ENCODE measurements around the gene FARP1.

FARP1 gene

DNA sequence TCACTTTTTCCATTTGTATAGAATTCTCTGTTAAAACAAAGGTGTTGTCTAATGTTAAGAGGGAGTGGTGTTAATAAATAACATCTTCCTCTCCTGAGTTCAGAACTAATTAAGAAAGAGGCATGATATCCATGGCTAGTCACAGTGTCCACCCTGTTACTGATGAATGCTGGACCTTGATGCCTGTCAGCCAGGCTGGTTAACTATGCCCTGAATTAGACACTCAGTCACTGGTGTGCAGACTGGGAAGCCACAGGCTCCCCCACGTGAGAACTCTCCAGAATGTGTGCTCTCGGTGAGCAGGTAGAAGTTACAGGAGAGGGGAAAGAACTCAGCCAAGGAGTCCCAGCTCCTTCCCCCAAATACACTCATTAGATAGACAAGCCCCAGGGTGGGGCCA lies 90.2 kb downstream of the FARP1 start:
- DNase-seq (ENCODE audit: low spot score) = no peak
- in situ Hi-C loops (cut with MboI; ENCODE audit: low sequenced_read_pairs, unreplicated experiment) = no loop called here
- TF ChIP-seq CTCF (IDR thresholded peaks at IDR 0.05; ENCODE audit: borderline replicate concordance, control extremely low read depth, extremely low read depth, insufficient read depth, missing control alignments) = no peak

- in situ Hi-C loops (cut with MboI; ENCODE audit: low sequenced_read_pairs, unreplicated experiment) = no loop called here
- no peak for TF ChIP-seq CTCF (IDR thresholded peaks at IDR 0.05; ENCODE audit: borderline replicate concordance, control extremely low read depth, extremely low read depth, insufficient read depth, missing control alignments)
Measured at GRCh38 chr13:98234348-98234747, 91.5 kb downstream of the FARP1 start.

GRCh38 chr13:98236197-98236596 lies 93.3 kb downstream of the FARP1 start:
- no peak for DNase-seq (ENCODE audit: low spot score)
- in situ Hi-C loops (cut with MboI; ENCODE audit: low sequenced_read_pairs, unreplicated experiment) = no loop called here
- no peak for TF ChIP-seq CTCF (IDR thresholded peaks at IDR 0.05; ENCODE audit: borderline replicate concordance, control extremely low read depth, extremely low read depth, insufficient read depth, missing control alignments)

More at GRCh38 chr13:98234348-98234747, 91.5 kb downstream of the FARP1 start:
- DNase-seq (ENCODE audit: low spot score) = no peak

- in situ Hi-C loops (cut with MboI; ENCODE audit: low sequenced_read_pairs, unreplicated experiment) = no loop called here
- no peak for TF ChIP-seq CTCF (IDR thresholded peaks at IDR 0.05; ENCODE audit: borderline replicate concordance, control extremely low read depth, extremely low read depth, insufficient read depth, missing control alignments)
- no peak for DNase-seq (ENCODE audit: low spot score)
Measured at GRCh38 chr13:98237331-98237730, 94.4 kb downstream of the FARP1 start.

- no peak for TF ChIP-seq CTCF (IDR thresholded peaks at IDR 0.05; ENCODE audit: borderline replicate concordance, control extremely low read depth, extremely low read depth, insufficient read depth, missing control alignments)
- in situ Hi-C loops (cut with MboI; ENCODE audit: low sequenced_read_pairs, unreplicated experiment) = no loop called here
- DNase-seq (ENCODE audit: low spot score) = no peak
Measured at GRCh38 chr13:98239162-98240076, 96.5 kb downstream of the FARP1 start.

DNA sequence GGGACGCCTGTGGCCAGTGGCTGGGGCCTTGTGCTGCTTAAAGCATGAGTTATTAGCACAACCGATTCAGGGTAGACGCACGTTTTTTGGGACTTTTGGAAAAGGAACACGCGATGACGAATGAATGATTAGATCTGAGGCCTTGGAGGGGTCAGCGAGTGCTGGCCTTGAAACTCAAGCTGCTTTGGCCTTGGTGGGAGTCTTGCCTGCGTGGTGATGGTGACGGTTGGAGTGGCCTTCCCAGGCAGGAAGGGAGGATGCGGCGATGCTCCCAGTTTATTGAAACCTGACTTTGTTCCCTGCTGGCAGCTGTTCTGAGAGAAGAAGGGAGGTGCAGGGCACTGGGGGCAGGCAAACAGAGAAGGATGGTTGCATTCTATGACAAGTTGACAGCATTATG lies 97.2 kb downstream of the FARP1 start:
- no peak for DNase-seq (ENCODE audit: low spot score)
- in situ Hi-C loops (cut with MboI; ENCODE audit: low sequenced_read_pairs, unreplicated experiment) = no loop called here
- TF ChIP-seq CTCF (IDR thresholded peaks at IDR 0.05; ENCODE audit: borderline replicate concordance, control extremely low read depth, extremely low read depth, insufficient read depth, missing control alignments) = no peak
